HG03095 (cell line): ENCODE measurements around the gene PARP16.
A peak's percentile ranks its signal among the peaks of the same experiment; 100 is the strongest.

Source experiments
- ATAC-seq: cut with Tn5 transposase; IDR thresholded peaks from one replicate; pipeline ENCODE4 v1.9.1; 2021; ENCODE audit warnings: moderate library complexity; ENCODE audit not compliant: unreplicated experiment

PARP16 gene

GRCh38 chr15:65286704-65287519, at the start of gene PARP16:
Gene PARP16, minus strand, starts transcription at chr15:65286883. Its CDS starts 457 bp downstream, at chr15:65286426.
- peak; percentile 92 for ATAC-seq

GRCh38 chr15:65335278-65336055, 48.8 kb upstream of the PARP16 start:
- ATAC-seq = no peak

DNA sequence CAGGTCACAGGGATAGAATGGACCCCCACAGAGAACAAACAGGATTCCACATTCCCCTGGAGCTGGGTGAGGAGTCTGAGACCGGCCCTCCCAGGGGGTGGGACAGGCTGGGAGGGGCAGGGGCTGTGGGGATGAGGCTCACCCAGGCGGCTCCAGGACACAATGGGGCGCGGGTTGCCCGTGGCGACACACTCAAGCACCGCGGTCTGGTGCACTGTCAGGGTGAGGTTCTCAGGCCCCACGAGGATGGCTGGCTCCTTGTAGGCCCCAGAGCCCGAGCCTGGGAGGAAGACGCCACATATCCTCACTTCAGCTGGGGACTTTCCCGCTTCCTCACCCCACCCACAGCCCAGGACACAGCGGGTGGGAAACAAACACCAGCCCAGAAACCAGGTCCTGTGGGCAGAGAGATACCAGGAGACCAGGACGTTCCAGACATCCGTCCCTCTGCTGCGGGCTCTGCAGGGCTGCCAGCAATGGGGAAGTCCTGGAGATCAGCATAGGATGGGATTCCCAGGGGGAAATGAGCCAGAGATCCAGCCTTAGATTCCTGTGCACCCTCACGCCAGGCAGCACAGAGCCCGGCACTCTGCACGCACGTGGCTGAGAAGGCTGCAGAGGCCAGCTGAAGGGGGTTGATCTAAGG, 48.0 kb upstream of the PARP16 start:
- no peak for ATAC-seq

DNA sequence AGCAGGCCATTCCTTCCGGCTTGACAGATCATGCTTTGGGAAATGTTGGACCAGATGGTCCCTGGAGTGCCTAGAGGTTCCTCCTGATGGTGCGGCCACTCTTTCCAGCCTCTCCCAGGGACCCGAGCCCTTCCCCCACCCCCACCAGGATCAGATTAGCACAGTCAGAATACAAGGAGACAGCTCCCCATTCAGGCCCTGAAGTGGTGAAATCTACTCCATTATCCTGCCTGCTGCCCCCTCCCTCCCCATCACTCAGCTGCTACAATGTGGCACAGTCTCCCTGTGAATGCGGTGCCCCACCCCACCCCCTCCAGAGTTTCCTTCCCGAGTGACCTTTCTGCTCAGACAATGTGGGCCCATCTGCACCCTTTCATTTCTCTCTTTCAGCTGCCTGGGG, 47.2 kb upstream of the PARP16 start:
- no peak for ATAC-seq

GRCh38 chr15:65333148-65333820, 46.6 kb upstream of the PARP16 start:
- no peak for ATAC-seq

DNA sequence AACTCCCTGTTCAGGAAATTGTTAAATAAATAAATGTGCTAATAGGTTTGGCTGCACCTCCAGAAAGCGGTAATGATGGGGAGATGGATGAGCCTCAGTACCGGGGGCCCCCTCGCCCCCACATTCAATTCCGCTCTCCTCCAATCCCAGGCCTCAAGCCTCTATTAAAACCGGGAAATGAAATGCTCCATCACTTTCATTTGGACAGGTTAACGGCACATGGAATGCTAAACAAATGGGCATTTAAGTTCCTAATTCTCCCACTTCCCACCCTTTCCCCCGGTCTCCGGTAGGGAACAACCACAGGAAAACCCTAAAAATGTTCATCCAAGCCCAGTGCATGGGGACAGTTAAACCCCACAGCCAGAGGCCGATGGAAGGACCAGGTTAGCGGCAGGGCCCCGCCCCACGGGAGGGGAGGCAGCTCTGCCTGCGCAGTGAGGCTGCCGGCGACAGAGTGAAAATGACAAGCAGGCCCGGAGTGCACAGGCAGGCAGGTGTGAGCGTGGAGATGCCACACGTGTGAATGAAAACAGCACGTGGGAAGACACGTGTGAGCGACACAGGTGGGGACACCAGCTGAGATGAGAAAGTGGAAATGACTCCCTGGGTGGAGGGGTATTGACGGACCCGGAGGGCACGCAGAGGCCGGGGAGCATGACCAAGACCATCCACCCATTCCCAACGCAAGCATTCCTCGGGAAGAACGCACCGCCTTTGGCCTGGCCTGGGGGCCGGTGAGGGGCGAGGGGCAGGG, 45.9 kb upstream of the PARP16 start:
- no peak for ATAC-seq

GRCh38 chr15:65331811-65332210, 45.1 kb upstream of the PARP16 start:
- ATAC-seq = no peak

DNA sequence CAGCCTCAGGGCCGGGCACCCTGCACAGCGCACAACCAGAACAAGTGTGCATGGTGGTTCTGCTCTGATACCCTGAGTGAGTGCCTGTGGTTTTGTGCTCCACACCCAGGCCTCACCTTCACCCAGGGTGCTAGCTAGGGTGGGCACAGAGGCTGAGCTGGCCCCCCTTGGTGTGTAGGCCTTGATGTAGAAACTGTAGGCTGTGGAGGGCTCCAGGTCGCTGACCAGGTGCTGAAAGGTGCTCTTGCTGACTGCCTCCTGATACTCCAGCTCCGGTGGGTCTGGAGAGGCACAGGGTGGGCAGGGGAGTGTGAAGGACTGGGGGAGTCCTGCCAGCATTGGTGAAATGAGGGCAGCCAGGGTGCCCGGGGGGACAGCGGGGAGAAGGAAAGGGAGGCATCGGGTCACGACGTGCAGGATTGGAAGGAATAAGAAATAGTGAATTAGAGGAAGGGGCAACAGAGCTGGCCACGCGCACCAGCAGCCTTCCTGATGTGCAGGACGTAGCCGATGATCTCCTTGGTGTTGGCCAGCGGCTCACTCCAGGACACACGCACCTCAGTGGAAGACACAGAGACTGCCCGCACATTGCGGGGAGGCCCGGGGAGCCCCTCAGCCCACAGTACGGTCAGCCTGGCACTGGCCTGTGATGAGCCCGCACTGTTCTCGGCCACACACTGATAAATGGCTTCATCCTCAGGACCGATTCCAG, 44.4 kb upstream of the PARP16 start:
- no peak for ATAC-seq

DNA sequence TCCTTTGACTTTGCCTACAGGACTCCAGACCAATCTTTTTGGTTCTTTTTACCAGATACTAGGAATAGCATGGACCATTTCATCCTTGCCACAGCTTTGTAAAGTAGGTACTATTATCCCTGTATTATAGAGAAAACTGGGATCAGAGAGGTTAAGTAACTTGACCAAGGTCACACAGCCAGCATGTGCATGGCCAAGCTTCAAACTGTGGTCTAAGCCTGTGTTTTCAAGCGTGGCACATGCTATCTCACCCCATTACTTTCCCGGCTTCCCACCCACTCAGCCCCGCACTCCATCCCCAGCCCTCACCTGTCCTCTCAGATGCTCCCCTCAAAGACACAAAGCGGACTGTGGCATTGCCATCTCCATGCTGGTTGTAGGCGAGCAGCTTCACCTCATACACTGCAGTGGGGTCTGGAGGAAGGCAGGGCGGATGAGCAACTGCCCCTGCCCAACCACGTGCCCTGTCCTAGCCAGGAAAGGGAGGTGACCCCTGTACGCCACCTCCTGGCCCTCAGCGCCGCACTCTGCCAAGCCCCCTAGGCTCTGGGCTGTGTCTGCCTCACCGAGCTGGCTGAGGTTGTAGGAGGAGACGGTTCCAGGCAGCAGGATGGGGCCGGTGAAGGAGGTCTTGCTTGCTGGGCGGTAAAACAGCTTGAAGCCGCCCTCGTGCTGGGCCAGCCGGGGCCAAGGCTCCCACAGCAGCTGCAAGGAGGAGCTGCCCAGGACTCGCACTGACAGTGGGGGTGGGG, 43.5 kb upstream of the PARP16 start:
- ATAC-seq = no peak

GRCh38 chr15:65329288-65329983, 42.8 kb upstream of the PARP16 start:
- ATAC-seq = no peak

DNA sequence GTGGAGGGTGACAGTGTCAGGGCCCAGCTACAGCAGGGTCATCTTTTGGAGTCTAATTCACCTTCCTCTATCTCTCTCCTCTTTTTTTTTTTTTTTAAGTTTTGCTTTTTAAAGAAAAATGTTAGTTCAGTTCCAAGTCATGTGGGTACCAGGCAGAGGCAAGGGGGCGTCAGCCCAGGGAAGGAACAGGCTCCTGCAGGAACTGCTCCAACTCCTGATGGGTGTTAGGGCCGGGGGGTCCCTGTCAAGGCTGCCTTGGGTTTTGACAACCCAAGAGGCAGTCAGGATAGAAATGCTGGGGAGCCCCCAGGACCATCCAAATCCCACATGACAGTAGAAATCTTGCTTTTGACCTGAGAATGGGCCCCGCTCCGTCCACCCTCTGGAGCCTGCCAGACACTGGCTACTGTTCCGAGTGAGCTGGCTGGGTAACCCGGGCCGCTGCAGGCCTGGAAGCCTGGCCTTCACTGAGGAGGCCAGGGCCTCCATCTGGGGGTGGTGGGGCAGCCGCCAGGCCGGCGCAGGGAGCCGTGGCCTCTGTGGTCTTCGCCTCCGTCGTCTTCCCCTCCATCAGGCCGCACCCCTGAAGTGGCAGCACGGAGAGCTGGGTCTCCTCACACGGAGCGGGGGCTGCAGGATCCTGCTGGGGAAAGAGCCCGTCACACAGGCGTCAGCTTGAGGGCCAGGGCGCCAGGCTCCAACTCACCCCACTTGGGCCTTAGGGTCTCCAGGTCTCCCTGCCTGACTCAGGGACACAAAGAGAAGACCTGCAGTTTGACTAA, 42.0 kb upstream of the PARP16 start:
- ATAC-seq = no peak

- ATAC-seq = no peak
These were observed 41.1 kb upstream of the PARP16 start for GRCh38 chr15:65327651-65328393.

DNA sequence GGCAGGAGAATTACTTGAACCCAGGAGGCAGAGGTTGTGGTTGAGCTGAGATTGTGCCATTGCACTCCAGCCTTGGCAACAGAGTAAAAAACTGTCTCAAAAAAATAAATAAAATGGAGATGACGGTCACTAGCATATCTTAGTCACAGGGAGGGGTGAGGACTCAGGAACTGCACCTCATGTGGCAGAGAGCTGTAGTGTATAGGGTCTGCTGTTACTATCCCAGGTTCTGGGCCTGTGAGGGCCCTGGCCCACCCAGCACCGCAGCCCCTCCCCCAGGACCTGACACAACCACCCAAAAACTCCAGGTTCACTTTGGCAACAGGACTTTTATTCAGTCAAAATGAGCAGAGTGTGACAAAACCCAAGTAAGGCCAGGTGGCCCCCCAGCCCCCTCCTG, 40.1 kb upstream of the PARP16 start:
- no peak for ATAC-seq

DNA sequence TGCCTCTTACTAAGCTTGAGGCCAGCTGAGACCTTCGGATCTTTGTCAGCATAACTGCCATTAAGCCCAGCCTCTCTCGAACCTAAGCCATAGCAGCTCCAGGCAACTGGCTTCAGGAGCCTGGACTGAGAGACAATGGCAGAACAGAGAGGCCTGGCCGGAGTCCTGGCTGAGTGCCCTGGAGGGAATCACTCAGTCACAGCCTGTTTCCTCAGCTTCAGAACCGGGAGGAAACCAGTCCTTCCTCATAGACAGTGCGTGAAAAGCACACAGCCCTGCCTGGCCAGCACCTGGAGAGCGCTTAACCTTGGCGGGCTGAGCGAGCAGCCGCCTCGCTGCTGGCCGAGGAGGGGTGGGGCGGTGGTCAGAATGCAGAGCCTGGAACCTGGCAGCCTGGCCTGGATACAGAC, 39.4 kb upstream of the PARP16 start:
- ATAC-seq = no peak

DNA sequence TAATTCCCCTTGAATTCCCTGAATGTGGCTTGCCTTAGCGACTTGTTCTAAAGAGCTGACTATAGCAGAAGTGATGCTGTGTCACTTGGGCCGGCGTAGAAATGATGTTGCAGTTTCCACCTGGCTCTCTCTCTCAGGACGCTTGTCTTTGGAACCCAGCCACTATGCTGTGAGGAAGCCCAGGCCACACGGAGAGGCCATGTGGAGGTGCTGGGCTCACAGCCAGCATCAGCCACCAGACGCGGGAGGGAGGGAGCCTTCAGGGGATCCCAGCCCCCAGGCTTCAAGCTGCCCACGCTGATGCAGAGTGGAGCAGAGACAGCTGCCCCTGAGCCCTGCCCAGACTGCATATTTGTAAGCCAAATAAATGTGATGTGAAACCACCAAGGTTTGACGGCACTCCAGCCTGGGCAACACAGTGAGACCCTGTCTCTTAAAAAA, 36.4 kb upstream of the PARP16 start:
- no peak for ATAC-seq

- ATAC-seq = peak; percentile 52
These were observed 32.2 kb upstream of the PARP16 start for GRCh38 chr15:65318870-65319356.
